GM19351 (cell line): ENCODE measurements around the gene SPIRE1.
"Not testable (repeated sequence)": the region's sequence is repeated elsewhere in the genome, so short reads cannot be mapped to it uniquely, and the experiment has no call there.

ENCODE experiments used
- ATAC-seq: cut with Tn5 transposase; IDR thresholded peaks from one replicate; pipeline ENCODE4 v1.9.1; 2021; ENCODE audit warnings: mild to moderate bottlenecking, moderate library complexity; ENCODE audit not compliant: unreplicated experiment

Gene SPIRE1

DNA sequence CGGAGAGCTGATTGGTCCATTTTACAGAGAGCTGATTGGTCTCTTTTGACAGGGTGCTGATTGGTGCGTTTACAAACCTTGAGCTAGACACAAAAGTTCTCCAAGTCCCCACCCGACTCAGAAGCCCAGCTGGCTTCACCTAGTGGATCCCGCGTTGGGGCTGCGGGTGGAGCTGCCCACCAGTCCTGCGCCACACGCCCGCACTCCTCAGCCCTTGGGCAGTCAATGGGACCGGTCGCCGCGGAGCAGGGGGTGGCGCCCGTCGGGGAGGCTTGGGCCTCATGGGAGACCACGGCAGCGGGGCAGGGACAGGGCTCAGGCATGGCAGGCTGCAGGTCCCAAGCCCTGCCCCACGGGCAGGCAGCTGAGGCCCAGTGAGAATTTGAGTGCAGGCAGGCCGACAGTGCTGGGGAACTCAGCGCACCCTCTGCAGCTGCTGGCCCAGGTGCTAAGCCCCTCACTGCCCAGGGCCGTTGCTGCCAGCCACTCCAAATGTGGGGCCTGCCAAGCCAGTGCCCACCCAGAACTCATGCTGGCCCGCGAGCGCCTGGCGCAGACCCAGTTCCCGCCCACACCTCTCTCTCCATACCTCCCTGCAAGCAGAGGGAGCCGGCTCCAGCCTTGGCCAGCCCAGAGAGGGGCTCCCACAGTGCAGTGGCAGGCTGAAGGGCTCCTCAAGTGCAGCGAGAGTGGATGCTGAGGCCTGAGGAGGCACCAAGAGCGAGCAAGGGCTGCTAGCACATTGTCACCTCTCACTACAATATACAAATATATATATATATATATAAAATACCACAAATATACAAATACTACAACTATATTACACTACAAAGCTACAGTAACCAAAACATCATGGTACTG is 100.7 kb downstream of the SPIRE1 start:
- ATAC-seq: no peak

DNA sequence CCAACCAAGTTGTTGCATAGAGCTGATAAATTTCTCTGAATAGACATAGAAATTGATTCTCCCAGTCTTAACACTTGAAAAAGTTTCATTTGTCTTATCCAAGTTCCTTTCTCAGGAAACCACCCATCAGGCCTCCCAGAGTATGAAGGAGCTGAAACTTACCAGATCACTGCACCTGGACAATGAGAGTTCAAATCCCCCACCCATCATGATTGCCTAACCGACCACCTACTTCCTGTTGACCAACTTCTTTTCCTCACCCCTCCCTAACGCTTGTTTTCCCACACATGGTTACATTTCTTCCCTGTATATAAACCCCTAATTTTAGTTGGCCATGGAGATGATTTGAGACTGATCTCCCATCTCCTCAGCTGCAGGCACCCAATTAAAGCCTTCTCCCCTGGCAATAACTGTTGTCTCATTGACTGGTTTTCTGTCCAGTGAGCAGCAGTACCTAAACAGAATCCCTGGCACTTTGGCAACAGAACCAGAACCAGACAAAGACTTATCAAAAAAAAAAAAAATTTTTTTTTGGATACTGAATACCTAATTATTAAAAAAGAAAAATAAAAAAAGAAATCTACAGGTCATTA is 103.0 kb downstream of the SPIRE1 start:
- no peak for ATAC-seq

- no peak for ATAC-seq
Observed at GRCh38 chr18:12552879-12553242, 105.0 kb downstream of the SPIRE1 start.

DNA sequence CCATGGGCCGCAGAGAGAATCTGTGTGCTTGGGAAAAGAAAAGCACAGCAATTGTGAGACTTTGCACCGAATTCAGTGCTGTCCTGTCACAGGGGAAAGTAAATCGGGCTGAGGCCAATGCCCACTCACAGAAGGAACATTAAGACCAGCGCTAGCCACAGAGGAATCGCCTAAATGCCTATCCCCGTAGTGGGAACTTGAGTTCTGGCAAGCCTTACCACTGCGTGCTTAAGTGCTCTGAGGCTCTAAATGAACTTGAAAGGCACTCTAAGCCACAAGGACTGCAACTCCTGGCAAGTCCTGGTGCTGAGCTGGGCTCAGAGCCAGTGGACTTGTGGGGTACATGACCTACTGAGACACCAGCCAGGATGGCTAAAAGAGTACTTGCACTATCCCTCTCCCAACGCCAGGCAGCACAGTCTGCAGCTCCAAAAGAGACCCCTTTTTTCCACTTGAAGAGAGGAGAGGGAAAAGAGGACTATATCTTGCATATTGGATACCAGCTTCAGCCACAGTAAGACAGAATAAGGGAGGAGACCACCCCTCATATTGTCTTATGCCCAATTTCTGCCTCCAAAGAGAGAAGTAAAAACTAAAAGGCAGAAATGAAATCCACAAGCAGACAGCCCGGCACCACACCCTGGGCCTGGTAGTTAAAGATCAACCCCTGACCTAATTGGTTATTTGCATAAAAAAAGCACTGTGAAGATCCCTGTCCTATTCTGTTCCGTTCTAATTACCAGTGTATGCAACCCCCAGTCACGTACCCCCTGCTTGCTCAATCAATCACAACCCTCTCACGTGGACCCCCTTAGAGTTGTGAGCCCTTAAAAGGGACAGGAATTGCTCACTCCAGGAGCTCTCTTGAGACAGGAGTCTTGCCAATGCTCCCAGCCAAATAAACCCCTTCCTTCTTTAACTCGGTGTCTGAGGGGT is 105.7 kb downstream of the SPIRE1 start:
- not testable (repeated sequence) for ATAC-seq

DNA sequence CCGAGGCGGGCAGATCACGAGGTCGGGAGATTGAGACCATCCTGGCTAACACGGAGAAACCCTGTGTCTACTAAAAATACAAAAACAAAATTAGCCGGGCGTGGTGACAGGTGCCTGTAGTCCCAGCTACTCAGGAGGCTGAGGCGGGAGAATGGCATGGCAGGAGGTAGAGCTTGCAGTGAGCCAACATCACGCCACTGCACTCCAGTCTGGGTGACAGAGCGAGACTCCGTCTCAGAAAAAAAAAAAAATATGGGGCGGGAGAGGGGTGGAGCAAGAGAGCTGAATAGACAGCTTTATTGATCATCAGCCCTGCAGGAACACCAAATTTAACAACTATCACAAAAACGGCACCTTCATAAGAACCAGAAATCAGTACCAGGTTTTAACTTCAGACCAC is 106.4 kb downstream of the SPIRE1 start:
- ATAC-seq: not testable (repeated sequence)

- ATAC-seq: no peak
Observed at GRCh38 chr18:12543697-12544096, 114.2 kb downstream of the SPIRE1 start.

DNA sequence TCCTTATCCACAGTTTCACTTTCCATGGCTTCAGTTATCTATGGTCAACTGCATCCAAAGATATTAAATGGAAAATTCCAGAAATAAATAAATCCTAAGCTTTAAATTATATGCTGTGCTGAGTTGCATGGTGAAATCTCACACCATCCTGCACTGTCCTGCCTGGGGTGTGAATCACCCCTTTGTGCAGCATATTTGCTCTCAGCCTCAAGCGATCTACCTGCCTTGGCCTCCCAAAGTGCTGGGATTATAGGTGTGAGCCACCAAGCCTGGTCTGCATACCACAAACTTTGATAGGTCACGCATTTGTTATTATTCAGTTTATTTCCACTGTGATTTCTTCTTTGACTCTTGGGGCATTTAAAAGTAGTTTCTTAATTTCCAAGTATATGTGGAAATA is 117.2 kb downstream of the SPIRE1 start:
- ATAC-seq: no peak

- ATAC-seq: not testable (repeated sequence)
Observed at GRCh38 chr18:12539158-12539557, 118.7 kb downstream of the SPIRE1 start.

DNA sequence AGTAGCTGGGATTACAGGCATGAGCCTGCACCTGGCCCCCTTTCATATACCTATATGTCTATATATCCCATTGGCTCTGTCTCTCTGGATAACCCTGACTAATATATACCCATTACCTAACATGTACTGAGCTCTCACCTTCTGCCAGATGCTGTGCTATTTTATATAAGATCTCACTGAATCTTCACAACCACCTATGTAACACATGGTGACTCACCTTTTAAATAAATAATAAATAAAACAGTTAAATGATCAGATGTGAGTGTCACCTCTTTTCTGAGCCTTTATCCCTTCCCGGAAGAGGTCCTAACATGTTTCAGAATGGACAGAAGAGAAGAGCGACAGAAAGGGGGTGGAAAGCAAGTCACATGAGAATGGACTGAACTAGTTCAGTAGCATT is 123.1 kb downstream of the SPIRE1 start:
- ATAC-seq: no peak

DNA sequence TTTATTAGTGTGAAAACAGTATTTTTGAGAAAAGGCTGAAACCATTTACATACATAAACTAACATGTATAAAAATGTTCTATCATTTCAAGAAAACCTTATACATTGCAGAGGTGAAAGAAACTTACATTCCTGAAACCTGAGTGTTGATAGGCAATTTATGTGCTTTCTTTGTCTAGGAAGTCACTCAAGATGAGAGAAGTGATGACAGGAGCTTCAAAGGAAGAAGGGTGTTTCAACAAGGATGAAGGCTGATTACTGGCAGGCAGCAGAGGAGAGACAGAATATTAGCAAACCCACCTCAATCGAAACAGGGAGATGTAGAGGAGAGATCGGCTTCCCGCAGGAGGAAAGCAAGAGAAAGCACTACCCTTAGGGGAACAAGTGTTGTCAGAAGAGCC is 125.2 kb downstream of the SPIRE1 start:
- ATAC-seq: no peak

GRCh38 chr18:12531749-12532148 is 126.2 kb downstream of the SPIRE1 start:
- no peak for ATAC-seq

- ATAC-seq: no peak
Observed at GRCh38 chr18:12520442-12520992, 137.4 kb downstream of the SPIRE1 start.

- no peak for ATAC-seq
Observed at GRCh38 chr18:12518832-12519531, 138.9 kb downstream of the SPIRE1 start.

GRCh38 chr18:12518326-12518725 is 139.6 kb downstream of the SPIRE1 start:
- ATAC-seq: no peak

- ATAC-seq: no peak
Observed at GRCh38 chr18:12517142-12517825, 140.6 kb downstream of the SPIRE1 start.

GRCh38 chr18:12516049-12516630 is 141.8 kb downstream of the SPIRE1 start:
- ATAC-seq: no peak

DNA sequence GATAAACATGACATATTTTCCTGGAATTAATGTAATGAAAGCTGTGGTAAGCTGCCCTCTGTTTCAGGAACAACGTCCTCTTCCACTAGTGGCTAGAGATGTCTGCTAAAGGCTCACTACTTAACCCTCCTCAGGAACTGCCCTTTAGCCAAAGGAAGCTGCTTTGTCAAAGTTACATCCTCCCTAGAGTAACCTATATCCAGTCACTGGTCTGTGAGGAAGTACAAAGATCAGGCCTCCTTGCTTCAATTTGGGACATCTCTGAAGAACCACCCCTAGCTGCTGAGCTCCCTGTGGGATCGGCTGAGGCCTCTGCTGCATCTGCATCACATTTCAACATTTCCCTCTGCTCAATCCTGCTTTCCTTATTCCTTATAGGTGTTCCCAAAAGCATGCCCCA is 142.4 kb downstream of the SPIRE1 start:
- ATAC-seq: no peak

- ATAC-seq: no peak
Observed at GRCh38 chr18:12507007-12507406, 150.9 kb downstream of the SPIRE1 start.

DNA sequence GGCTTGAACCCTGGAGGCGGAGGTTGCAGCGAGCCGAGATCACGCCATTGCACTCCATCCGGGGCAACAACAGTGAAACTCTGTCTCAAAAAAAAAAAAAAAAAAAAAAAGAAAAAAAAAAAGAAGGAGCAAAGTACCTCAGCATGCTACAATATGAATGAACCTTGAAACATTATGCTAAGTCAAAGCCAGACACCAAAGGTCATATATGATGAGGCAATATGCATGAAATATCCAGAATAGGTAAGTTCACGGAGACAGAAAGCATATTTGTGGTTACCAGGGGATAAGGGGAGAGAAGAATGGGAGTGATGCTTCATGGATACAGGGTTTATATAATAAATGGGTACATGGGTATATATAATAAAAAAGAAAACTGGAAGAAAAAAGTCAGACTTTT is 156.9 kb downstream of the SPIRE1 start:
- no peak for ATAC-seq

GRCh38 chr18:12497839-12498238 is 160.1 kb downstream of the SPIRE1 start:
- ATAC-seq: no peak
